HepG2 (cell line): ENCODE results near the gene RGP1. TPM values are rescaled to one million over a fixed set of nuclear protein-coding genes. Genes with fewer than 3 reads are reported as not detected.
A peak's percentile ranks its signal among the peaks of the same experiment; 100 is the strongest.

Experiments
- CAMTA2 ChIP-seq: sonication (generic); formaldehyde crosslinking; IDR thresholded peaks from 2 replicates; pipeline ENCODE4 v1.4.0; 2020; ENCODE audit warnings: mild to moderate bottlenecking, missing genetic modification reagents, borderline replicate concordance
- DR1 ChIP-seq: sonication (generic); formaldehyde crosslinking; IDR thresholded peaks from 2 replicates; pipeline ENCODE4 v1.8.0; 2021; ENCODE audit warnings: mild to moderate bottlenecking, missing genetic modification reagents, inconsistent platforms
- HOXA3 ChIP-seq: sonication (generic); formaldehyde crosslinking; IDR thresholded peaks from 2 replicates; pipeline ENCODE4 v1.5.0; 2020; ENCODE audit warnings: missing genetic modification reagents
- JARID2 ChIP-seq: sonication (generic); formaldehyde crosslinking; IDR thresholded peaks from 2 replicates; pipeline ENCODE4 v1.8.1; 2023; ENCODE audit warnings: missing genetic modification reagents, inconsistent platforms; ENCODE audit not compliant: insufficient replicate concordance
- KAT2B ChIP-seq: fragments of 150-350 bp; IDR thresholded peaks from 2 replicates; pipeline ENCODE4 v1.6.1; 2014; ENCODE audit warnings: low read depth, low read length, borderline replicate concordance
- LCORL ChIP-seq, 2 experiments: fragments of 450-650 bp in 1 of 2; sonication (generic) in 1 of 2; formaldehyde crosslinking in 1 of 2; IDR thresholded peaks; 2 replicates each; pipeline versions ENCODE4 v1.5.0 to v1.6.1; 2017 to 2020; ENCODE audit warnings: antibody characterized with exemption in 1 of 2, missing genetic modification reagents in 1 of 2
- NFKB2 ChIP-seq: sonication (generic); formaldehyde crosslinking; IDR thresholded peaks from 2 replicates; pipeline ENCODE4 v1.4.0; 2020; ENCODE audit warnings: missing genetic modification reagents, borderline replicate concordance
- POLR2A ChIP-seq, 2 experiments: IDR thresholded peaks; 2 replicates each; pipeline ENCODE4 v1.6.1; 2011; ENCODE audit warnings: low read depth in 2 of 2, low read length in 2 of 2, mild to moderate bottlenecking in 1 of 2, moderate library complexity in 1 of 2; ENCODE audit not compliant: insufficient read depth in 1 of 2
- RFXAP ChIP-seq: sonication (generic); formaldehyde crosslinking; IDR thresholded peaks from 2 replicates; pipeline ENCODE4 v1.4.0; 2020; ENCODE audit warnings: missing genetic modification reagents, borderline replicate concordance
- ZBTB1 ChIP-seq: sonication (generic); formaldehyde crosslinking; IDR thresholded peaks from 2 replicates; pipeline ENCODE4 v1.4.0; 2020; ENCODE audit warnings: missing genetic modification reagents, borderline replicate concordance
- ZFYVE20 ChIP-seq: sonication (generic); formaldehyde crosslinking; IDR thresholded peaks from 2 replicates; pipeline ENCODE4 v1.8.0; 2023; ENCODE audit warnings: low read depth, mild to moderate bottlenecking, moderate library complexity, missing genetic modification reagents, borderline replicate concordance
- ZMYM2 ChIP-seq: sonication (generic); formaldehyde crosslinking; IDR thresholded peaks from 2 replicates; pipeline ENCODE4 v1.8.0; 2022; ENCODE audit warnings: mild to moderate bottlenecking, missing genetic modification reagents
- ZNF253 ChIP-seq: sonication (generic); formaldehyde crosslinking; IDR thresholded peaks from 2 replicates; pipeline ENCODE4 v1.8.0; 2022; ENCODE audit warnings: mild to moderate bottlenecking, missing genetic modification reagents, borderline replicate concordance
- ZNF317 ChIP-seq: sonication (generic); formaldehyde crosslinking; IDR thresholded peaks from 2 replicates; pipeline ENCODE4 v1.5.0; 2020; ENCODE audit warnings: mild to moderate bottlenecking, missing genetic modification reagents
- ZNF362 ChIP-seq: sonication (generic); formaldehyde crosslinking; IDR thresholded peaks from 2 replicates; pipeline ENCODE4 v1.4.0; 2020; ENCODE audit warnings: missing genetic modification reagents, mild to moderate bottlenecking, borderline replicate concordance
- ZNF503 ChIP-seq: sonication (generic); formaldehyde crosslinking; IDR thresholded peaks from 2 replicates; pipeline ENCODE4 v1.4.0; 2020; ENCODE audit warnings: missing genetic modification reagents
- ZNF577 ChIP-seq: sonication (generic); formaldehyde crosslinking; IDR thresholded peaks from 2 replicates; pipeline ENCODE4 v1.4.0; 2020; ENCODE audit warnings: mild to moderate bottlenecking, low read depth, missing genetic modification reagents, borderline replicate concordance
- polyA plus RNA-seq, 8 experiments: library from polyadenylated mRNA; depleted of rRNA in 3 of 8; stranded (reverse) in 7 of 8; unstranded in 1 of 8; fragments of >200 nt; fragmentation: Illumina TruSeq in 4 of 8; extraction: Trizol in 4 of 8; gene quantifications; 2 replicates each; pipeline versions ENCODE4 v1.2.1 to v1.2.3, GENCODE V29; 2011 to 2016; ENCODE audit warnings: low read depth in 4 of 8, missing spikeins in 1 of 8, mixed read lengths in 1 of 8; ENCODE audit not compliant: insufficient read depth in 1 of 8
- total RNA-seq, 5 experiments: library from RNA; depleted of rRNA; stranded (reverse); fragments of >200 nt; fragmentation: Illumina TruSeq; extraction: Trizol; gene quantifications; 2 replicates each; pipeline ENCODE4 v1.2.3, GENCODE V29; 2016; ENCODE audit warnings: low read depth in 1 of 5
- TF ChIP-seq, protein P1 (sequence below): conservative IDR thresholded peaks from 2 replicates; pipeline ENCODE4 v1.6.1; 2018; ENCODE audit warnings: missing genetic modification reagents
- TF ChIP-seq, protein P2 (sequence below): sonication (generic); formaldehyde crosslinking; IDR thresholded peaks from 2 replicates; pipeline ENCODE4 v1.4.0; 2020; ENCODE audit warnings: missing genetic modification reagents, borderline replicate concordance

RGP1 gene
- total and polyA plus RNA-seq, 2 of the 13 experiments (the other 11 are each of a cell fraction or from before 2014, with no cell fraction given), result 12.7 to 21.0 TPM

DNA sequence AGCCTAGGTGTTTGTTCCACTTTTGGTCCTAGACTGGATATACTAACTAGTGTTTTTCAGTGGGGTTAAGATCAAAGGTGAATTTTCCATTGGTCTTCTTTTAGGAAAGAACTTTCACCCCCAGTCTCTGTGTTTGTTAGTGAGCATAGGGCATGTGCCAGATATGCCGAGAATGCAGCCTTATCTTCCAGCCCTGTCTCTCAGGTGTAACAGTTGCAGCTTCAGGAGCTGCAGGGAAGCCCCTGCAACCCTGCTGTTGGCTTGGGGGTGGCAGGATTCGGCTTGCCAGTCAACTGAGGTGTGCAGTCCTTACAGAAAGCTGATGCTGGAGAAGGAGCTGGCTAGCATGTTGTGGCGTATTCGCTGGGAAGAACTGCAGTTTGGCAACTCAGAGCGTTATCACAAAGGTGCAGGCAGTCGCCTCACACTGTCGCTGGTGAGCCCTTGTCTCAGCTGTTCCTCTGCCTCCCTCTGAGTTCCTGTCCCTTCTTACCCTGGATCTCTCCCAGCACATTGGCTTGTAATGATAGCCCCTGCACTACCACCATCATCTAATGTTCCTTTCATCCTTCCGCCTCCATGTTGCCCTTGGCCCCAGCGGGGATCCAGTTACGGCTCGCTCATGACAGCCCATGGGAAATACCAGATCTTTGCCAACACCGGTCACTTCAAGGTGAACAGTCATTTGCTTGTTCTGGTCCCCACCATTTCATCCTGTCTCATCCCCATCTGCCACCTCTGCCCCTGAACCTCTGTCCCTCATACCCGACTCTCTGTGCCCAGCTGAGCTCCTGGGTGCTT lies 52.4 kb downstream of the RGP1 start (continued):
- no peak for TF ChIP-seq ZFYVE20 (CRISPR knock-in tag)
- no peak for TF ChIP-seq JARID2
- TF ChIP-seq ZNF503 (CRISPR knock-in tag), result no peak
- TF ChIP-seq ZMYM2, result no peak
- TF ChIP-seq, protein P1, sequence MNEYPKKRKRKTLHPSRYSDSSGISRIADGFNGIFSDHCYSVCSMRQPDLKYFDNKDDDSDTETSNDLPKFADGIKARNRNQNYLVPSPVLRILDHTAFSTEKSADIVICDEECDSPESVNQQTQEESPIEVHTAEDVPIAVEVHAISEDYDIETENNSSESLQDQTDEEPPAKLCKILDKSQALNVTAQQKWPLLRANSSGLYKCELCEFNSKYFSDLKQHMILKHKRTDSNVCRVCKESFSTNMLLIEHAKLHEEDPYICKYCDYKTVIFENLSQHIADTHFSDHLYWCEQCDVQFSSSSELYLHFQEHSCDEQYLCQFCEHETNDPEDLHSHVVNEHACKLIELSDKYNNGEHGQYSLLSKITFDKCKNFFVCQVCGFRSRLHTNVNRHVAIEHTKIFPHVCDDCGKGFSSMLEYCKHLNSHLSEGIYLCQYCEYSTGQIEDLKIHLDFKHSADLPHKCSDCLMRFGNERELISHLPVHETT (CRISPR knock-in tag), result no peak
- TF ChIP-seq, protein P2, sequence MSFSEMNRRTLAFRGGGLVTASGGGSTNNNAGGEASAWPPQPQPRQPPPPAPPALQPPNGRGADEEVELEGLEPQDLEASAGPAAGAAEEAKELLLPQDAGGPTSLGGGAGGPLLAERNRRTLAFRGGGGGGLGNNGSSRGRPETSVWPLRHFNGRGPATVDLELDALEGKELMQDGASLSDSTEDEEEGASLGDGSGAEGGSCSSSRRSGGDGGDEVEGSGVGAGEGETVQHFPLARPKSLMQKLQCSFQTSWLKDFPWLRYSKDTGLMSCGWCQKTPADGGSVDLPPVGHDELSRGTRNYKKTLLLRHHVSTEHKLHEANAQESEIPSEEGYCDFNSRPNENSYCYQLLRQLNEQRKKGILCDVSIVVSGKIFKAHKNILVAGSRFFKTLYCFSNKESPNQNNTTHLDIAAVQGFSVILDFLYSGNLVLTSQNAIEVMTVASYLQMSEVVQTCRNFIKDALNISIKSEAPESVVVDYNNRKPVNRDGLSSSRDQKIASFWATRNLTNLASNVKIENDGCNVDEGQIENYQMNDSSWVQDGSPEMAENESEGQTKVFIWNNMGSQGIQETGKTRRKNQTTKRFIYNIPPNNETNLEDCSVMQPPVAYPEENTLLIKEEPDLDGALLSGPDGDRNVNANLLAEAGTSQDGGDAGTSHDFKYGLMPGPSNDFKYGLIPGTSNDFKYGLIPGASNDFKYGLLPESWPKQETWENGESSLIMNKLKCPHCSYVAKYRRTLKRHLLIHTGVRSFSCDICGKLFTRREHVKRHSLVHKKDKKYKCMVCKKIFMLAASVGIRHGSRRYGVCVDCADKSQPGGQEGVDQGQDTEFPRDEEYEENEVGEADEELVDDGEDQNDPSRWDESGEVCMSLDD (CRISPR knock-in tag), result no peak
- TF ChIP-seq DR1 (CRISPR knock-in tag), result no peak
- peak; percentile 41; the same call in 1 of the 2 replicates for TF ChIP-seq ZNF317 (CRISPR knock-in tag)
- TF ChIP-seq RFXAP (CRISPR knock-in tag), result no peak
- 0 out of 2 replicates have a peak, but pooled peaks have one; percentile 37 for TF ChIP-seq CAMTA2 (CRISPR knock-in tag)
- no peak for TF ChIP-seq HOXA3 (CRISPR knock-in tag)
- TF ChIP-seq ZBTB1, result no peak
- TF ChIP-seq NFKB2 (CRISPR knock-in tag), result no peak; the same call in 1 of the 2 replicates
- no peak for TF ChIP-seq KAT2B
- no peak for TF ChIP-seq LCORL (IDR thresholded peaks at IDR 0.05)
- peak; percentile 62 for TF ChIP-seq LCORL (CRISPR knock-in tag; IDR thresholded peaks at IDR 0.05)
- no peak for TF ChIP-seq ZNF577 (CRISPR knock-in tag)
- TF ChIP-seq ZNF362, result no peak
- TF ChIP-seq ZNF253 (CRISPR knock-in tag), result no peak
- TF ChIP-seq POLR2A (IDR thresholded peaks at IDR 0.05; ENCODE audit: insufficient read depth in 1 of 2, low read depth in 2 of 2, low read length in 2 of 2), result peak in 1 of 2 experiments; percentile 30; a peak in 1 of 4 replicates
